Heart left ventricle (tissue), 16 donors: ENCODE measurements around the gene SEC61G. TPM values are rescaled to one million over a fixed set of nuclear protein-coding genes. Genes with fewer than 3 reads are reported as not detected.

Source experiments
- ATAC-seq, 4 donors: fragments of 200-7000 bp; cut with Tn5 transposase; one replicate each; pipeline ENCODE4 v1.9.1; 2020 to 2022; ENCODE audit warnings: moderate library complexity in 4 of 4, mild to moderate bottlenecking in 3 of 4, moderate number of reproducible peaks in 1 of 4
- DNase-seq, 5 donors: peaks; one replicate each; pipeline ENCODE4 v3.0.0-alpha.2; 2020
- H3K27ac ChIP-seq, 12 donors: fragments of 200-600 bp; sonication (generic) in 4 of 12; one replicate each; pipeline versions ENCODE4 v1.5.0 to v1.8.0; 2016 to 2022; ENCODE audit warnings: mild to moderate bottlenecking in 2 of 12
- H3K27me3 ChIP-seq, 9 donors: fragments of 200-600 bp; sonication (generic) in 2 of 9; one replicate each; pipeline versions ENCODE4 v1.5.1 to v1.8.0; 2016 to 2022; ENCODE audit warnings: mild to moderate bottlenecking in 3 of 9
- H3K36me3 ChIP-seq, 9 donors: fragments of 200-600 bp; sonication (generic) in 2 of 9; one replicate each; pipeline versions ENCODE4 v1.5.0 to v1.8.0; 2018 to 2022; ENCODE audit warnings: mild to moderate bottlenecking in 2 of 9
- H3K4me1 ChIP-seq, 12 donors: fragments of 200-600 bp; sonication (generic) in 4 of 12; one replicate each; pipeline versions ENCODE4 v1.5.0 to v1.8.0; 2016 to 2022; ENCODE audit warnings: mild to moderate bottlenecking in 3 of 12
- H3K4me3 ChIP-seq, 12 donors: fragments of 200-600 bp; sonication (generic) in 4 of 12; one replicate each; pipeline versions ENCODE4 v1.5.0 to v1.8.0; 2017 to 2022; ENCODE audit warnings: mild to moderate bottlenecking in 9 of 12, moderate library complexity in 4 of 12
- H3K9me3 ChIP-seq, 12 donors: fragments of 200-600 bp; sonication (generic) in 4 of 12; one replicate each; pipeline versions ENCODE4 v1.5.0 to v1.8.0; 2016 to 2022; ENCODE audit warnings: mild to moderate bottlenecking in 1 of 12
- POLR2A ChIP-seq, 2 donors: fragments of 450-650 bp; IDR thresholded peaks; one replicate each; pipeline ENCODE4 v1.6.1; 2017; ENCODE audit warnings: antibody characterized with exemption in 2 of 2, mild to moderate bottlenecking in 2 of 2, moderate library complexity in 2 of 2
- WGBS, 4 donors: extraction: QIAGEN DNeasy Blood & Tissue Kit in 2 of 4; methylation state at CpG; one replicate each; pipeline versions ENCODE4 v1.1.5 to v1.1.7; 2013 to 2018; 5-methylcytosine and 5-hydroxymethylcytosine counted together
- intact Hi-C, 10 donors: fragments of 100-400 bp; cut with DNase I; formaldehyde crosslinking; loops; one replicate each; pipeline versions ENCODE4 v1.11.1 to v1.14.2; 2022
- polyA plus RNA-seq, 2 donors: library from polyadenylated mRNA; stranded (reverse); fragments of 200-250 nt; gene quantifications; one replicate each; pipeline ENCODE4 v1.2.3, GENCODE V29; 2013
- total RNA-seq, 9 donors: library from RNA; depleted of rRNA in 2 of 9; stranded (reverse); fragments of >200 nt in 2 of 9; fragmentation: NEBNext Ultra II Directional in 3 of 9; extraction: Animal tissue kit (Norgen Biotek cat#: 25700) in 3 of 9; gene quantifications; one replicate each; pipeline versions ENCODE4 v1.1.0 to v1.2.4, GENCODE V29; 2016 to 2023
- TF ChIP-seq, protein P1 (sequence below), 12 donors: fragments of 200-600 bp; sonication (generic) in 4 of 12; IDR thresholded peaks; one replicate each; pipeline versions ENCODE4 v1.5.0 to v1.8.0; 2018 to 2022; ENCODE audit warnings: antibody characterized with exemption in 12 of 12, mild to moderate bottlenecking in 5 of 12
- donor health status: ischemic (EF 13 %, LVEDD 7.1; RV severe dilation, severe dysfunction).
- donor health status: healthy with polysubstance abuse.
- donor health status: DM: no; HTN: yes; CAD: no.
- donor health status: DM: no; HTN: no; CAD: no.
- donor health status: ischemic (EF 25% LVEDD 6.9; RV normal size, moderate dysfunction).
- donor health status: ischemic (EF 25% LVEDD 5.7; RV mildly dilated, moderate dysfunction).
- donor health status: healthy.
- donor health status: DM: yes; HTN: yes; CAD: no.
- donor health status: ischemic (EF 35%, LVEDD 5.7; RV mildly dilated, moderate dysfunction).
- donor health status: nonischemic (EF 11% LVEDD 7.7; RV severe dilation, severe dysfunction).
- donor health status: DM: yes; HTN: yes; CAD: no.
- donor health status: PGD.
- donor health status: ischemic (EF 29% LVEDD 5.4; RV normal size, mild dysfunction).
- donor health status: nonischemic (EF 23%, LVEDD 6.1; RV moderate dilation, normal function).

SEC61G gene
- total and polyA plus RNA-seq, 11 donors: 65.7 to 629 (median 106) TPM

DNA sequence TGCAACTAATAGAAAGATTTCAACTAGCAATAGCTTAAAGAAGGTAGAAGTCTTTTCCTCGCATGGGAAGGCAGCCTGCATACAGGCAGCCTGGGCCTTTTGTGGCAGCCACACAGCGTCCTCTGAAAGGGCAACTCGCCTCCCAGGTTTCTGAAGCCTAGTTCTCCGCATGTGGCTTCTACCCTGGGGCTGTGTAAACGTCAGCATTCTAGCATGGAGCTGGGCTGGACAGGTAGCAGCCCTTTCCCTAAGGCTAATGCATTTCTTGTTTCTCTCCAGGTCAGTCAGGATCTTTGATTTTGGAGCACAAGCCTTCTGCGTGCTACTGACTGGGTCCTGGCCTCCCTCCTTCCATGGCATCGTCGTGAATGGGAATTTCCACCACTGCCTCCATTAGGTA lies 23.8 kb upstream of the SEC61G start:
- no peaks in the 10 kb centered on the region for H3K9me3 ChIP-seq
- WGBS, 4 donors: 77 to 87% (median 83%) methylated on average over 8 of the region's 8 CpGs
- no peaks in the 10 kb centered on the region for H3K36me3 ChIP-seq
- H3K4me1 ChIP-seq: no peaks in the 10 kb centered on the region
- TF ChIP-seq, protein P1, sequence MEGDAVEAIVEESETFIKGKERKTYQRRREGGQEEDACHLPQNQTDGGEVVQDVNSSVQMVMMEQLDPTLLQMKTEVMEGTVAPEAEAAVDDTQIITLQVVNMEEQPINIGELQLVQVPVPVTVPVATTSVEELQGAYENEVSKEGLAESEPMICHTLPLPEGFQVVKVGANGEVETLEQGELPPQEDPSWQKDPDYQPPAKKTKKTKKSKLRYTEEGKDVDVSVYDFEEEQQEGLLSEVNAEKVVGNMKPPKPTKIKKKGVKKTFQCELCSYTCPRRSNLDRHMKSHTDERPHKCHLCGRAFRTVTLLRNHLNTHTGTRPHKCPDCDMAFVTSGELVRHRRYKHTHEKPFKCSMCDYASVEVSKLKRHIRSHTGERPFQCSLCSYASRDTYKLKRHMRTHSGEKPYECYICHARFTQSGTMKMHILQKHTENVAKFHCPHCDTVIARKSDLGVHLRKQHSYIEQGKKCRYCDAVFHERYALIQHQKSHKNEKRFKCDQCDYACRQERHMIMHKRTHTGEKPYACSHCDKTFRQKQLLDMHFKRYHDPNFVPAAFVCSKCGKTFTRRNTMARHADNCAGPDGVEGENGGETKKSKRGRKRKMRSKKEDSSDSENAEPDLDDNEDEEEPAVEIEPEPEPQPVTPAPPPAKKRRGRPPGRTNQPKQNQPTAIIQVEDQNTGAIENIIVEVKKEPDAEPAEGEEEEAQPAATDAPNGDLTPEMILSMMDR (IDR thresholded peaks at IDR 0.05): no peak
- no peak for TF ChIP-seq POLR2A (IDR thresholded peaks at IDR 0.05)
- intact Hi-C loops: loop anchor here in 1 of 10 donors (10.0 kb wide), 1 partner anchor 232 kb away; the partner anchor contains the start of gene EGFR
- H3K27ac ChIP-seq: no peak overlapping the region
- H3K4me3 ChIP-seq: no peak overlapping the region
- H3K27me3 ChIP-seq: no peaks in the 10 kb centered on the region
- ATAC-seq (no peak), DNase-seq (no peak)

- 89 to 93% (median 90%) methylated on average over 10 of the region's 10 CpGs for WGBS, 4 donors
- intact Hi-C loops: loop anchor here in 1 of 10 donors (10.0 kb wide), 1 partner anchor 232 kb away; the partner anchor contains the start of gene EGFR
- H3K27me3 ChIP-seq: no peaks in the 10 kb centered on the region
These were observed 23.3 kb upstream of the SEC61G start for GRCh38 chr7:54782314-54782713.

DNA sequence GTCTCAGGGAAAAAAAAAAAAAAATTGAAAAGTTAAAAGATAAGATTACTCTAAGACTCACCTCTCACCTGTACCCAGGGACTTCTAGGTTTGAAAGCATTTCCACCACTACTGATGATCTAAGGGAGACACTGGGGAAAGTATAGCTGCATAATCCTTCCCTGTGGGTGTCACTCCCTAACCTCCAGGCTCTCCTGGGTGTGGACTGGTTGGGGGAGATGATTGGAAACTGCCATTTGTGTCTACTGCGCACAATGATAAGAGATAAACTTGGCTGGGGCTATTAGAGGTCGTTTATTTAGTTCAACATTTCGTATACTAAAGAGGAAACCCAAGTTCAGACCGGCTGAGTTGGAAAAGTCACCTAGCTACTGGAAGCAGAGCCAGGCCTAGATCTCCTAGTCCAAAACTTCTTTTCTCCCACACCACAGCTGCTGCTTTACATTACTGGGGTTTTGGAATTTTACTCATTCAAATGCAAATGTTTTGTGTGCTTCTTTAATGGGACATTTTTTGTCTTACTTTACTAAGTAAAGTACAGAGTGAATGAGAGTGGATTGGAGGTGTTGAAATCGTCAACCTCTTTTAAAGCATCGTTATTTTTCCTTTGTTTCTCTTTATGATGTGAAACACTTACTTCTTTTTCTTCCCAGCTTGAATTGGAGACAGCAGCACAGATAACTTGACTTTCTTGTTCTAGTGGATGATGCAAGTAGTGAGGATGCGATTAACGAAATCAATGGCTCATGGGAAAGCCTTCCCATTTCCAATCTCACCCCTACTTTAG lies 22.3 kb upstream of the SEC61G start:
- Histone ChIP-seq H3K9me3 (no peaks in the 10 kb centered on the region), H3K27ac (no peak overlapping the region), H3K27me3 (no peaks in the 10 kb centered on the region), H3K4me1 (no peaks in the 10 kb centered on the region), H3K4me3 (no peak overlapping the region), H3K36me3 (no peaks in the 10 kb centered on the region)
- DNase-seq (no peak), ATAC-seq (no peak)
- TF ChIP-seq, protein P1 (IDR thresholded peaks at IDR 0.05): no peak
- TF ChIP-seq POLR2A (IDR thresholded peaks at IDR 0.05): no peak
- intact Hi-C loops: loop anchor here in 1 of 10 donors (10.0 kb wide), 1 partner anchor 233 kb away; the partner anchor contains the start of gene EGFR
- 60 to 70% (median 61%) methylated on average over 8 of the region's 8 CpGs for WGBS, 4 donors

More at GRCh38 chr7:54782314-54782713, 23.3 kb upstream of the SEC61G start:
- ATAC-seq: no peak
- Histone ChIP-seq H3K36me3 (no peaks in the 10 kb centered on the region), H3K9me3 (no peaks in the 10 kb centered on the region), H3K27ac (no peak overlapping the region), H3K4me3 (no peak overlapping the region), H3K4me1 (no peaks in the 10 kb centered on the region)
- TF ChIP-seq, protein P1 (IDR thresholded peaks at IDR 0.05): no peak
- no peak for TF ChIP-seq POLR2A (IDR thresholded peaks at IDR 0.05)
- DNase-seq: no peak

DNA sequence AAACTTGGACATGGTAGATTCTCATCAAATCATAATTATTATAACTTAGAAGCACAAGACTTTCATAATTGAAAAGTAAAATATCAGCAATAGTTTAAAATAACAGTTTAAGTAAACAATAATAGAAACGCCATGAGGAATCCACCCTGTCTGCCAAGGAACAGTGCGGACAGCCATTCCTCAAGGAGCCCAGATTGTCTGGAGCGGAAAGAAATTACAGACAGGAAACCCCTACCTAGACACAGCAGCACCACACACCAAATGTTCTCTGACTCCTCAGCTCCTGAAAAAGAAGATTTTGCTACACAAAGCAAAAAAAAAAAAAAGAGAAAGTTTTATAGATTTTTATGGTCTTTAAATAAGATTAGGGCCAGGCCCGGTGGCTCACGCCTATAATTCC lies 21.5 kb upstream of the SEC61G start:
- TF ChIP-seq, protein P1 (IDR thresholded peaks at IDR 0.05): no peak
- no peak for TF ChIP-seq POLR2A (IDR thresholded peaks at IDR 0.05)
- H3K4me1 ChIP-seq: no peaks in the 10 kb centered on the region
- no peak for ATAC-seq

More for the DNA sequence above, 21.5 kb upstream of the SEC61G start:
- Histone ChIP-seq H3K27ac (no peak overlapping the region), H3K4me3 (no peak overlapping the region), H3K27me3 (no peaks in the 10 kb centered on the region), H3K36me3 (no peaks in the 10 kb centered on the region), H3K9me3 (no peaks in the 10 kb centered on the region)
- DNase-seq: no peak
- WGBS, 4 donors: 62 to 81% (median 68%) methylated on average over 5 of the region's 5 CpGs
- intact Hi-C loops: loop anchor here in 1 of 10 donors (10.0 kb wide), 1 partner anchor 234 kb away; the partner anchor contains the start of gene EGFR
